Uterus (tissue), 4 donors: Measurements from ENCODE around the gene GPR162. TPM values are rescaled to one million over a fixed set of nuclear protein-coding genes. Genes with fewer than 3 reads are reported as not detected.

Experiments used
- DNase-seq, 2 donors: peaks; one replicate each; pipeline ENCODE4 v3.0.0-alpha.2; 2019 to 2020
- H3K27ac ChIP-seq, 2 donors: fragments of 200-600 bp; sonication (generic); 1 replicate in 1 of 2; 2 replicates in 1 of 2; pipeline ENCODE4 v1.5.1; 2016 to 2018
- H3K27me3 ChIP-seq, 2 donors: fragments of 200-600 bp; sonication (generic); one replicate each; pipeline ENCODE4 v1.5.1; 2018 to 2019; ENCODE audit warnings: control low read depth in 1 of 2
- H3K36me3 ChIP-seq, 2 donors: fragments of 200-600 bp; sonication (generic); one replicate each; pipeline ENCODE4 v1.5.1; 2019; ENCODE audit warnings: control low read depth in 1 of 2
- H3K4me1 ChIP-seq, 2 donors: fragments of 200-600 bp; sonication (generic); one replicate each; pipeline ENCODE4 v1.5.1; 2018 to 2019; ENCODE audit warnings: control low read depth in 1 of 2
- H3K4me3 ChIP-seq, 2 donors: fragments of 200-600 bp; sonication (generic); 1 replicate in 1 of 2; 2 replicates in 1 of 2; pipeline ENCODE4 v1.5.1; 2018 to 2019; ENCODE audit warnings: mild to moderate bottlenecking in 1 of 2
- H3K9me3 ChIP-seq, 2 donors: fragments of 200-600 bp; sonication (generic); one replicate each; pipeline ENCODE4 v1.5.1; 2019; ENCODE audit warnings: control low read depth in 1 of 2
- POLR2A ChIP-seq, 2 donors: fragments of 450-650 bp; IDR thresholded peaks; one replicate each; pipeline ENCODE4 v1.6.1; 2016; ENCODE audit warnings: antibody characterized with exemption in 2 of 2, mild to moderate bottlenecking in 1 of 2, moderate library complexity in 1 of 2
- intact Hi-C: fragments of 100-400 bp; cut with DNase I; formaldehyde crosslinking; loops from one replicate; pipeline ENCODE4 v1.15.1; 2023; ENCODE audit warnings: low total_unique reads
- total RNA-seq, 4 donors: library from RNA; depleted of rRNA in 3 of 4; stranded (reverse); fragments of >200 nt in 3 of 4; gene quantifications; one replicate each; pipeline versions ENCODE4 v1.1.0 to v1.2.4, GENCODE V29; 2014 to 2023
- TF ChIP-seq, protein P1 (sequence below), 4 experiments: fragments of 200-600 bp in 2 of 4; fragments of 450-650 bp in 2 of 4; sonication (generic) in 2 of 4; IDR thresholded peaks; one replicate each; pipeline ENCODE4 v1.5.1; 2016 to 2019; ENCODE audit warnings: antibody characterized with exemption in 4 of 4, mild to moderate bottlenecking in 2 of 4, moderate library complexity in 1 of 4
- donor health status: DM: yes; HTN: yes; CAD: no.

The GPR162 gene
- total RNA-seq, 4 donors from 2014 or later, result 0.29 to 23.1 (median 3.4) TPM

DNA sequence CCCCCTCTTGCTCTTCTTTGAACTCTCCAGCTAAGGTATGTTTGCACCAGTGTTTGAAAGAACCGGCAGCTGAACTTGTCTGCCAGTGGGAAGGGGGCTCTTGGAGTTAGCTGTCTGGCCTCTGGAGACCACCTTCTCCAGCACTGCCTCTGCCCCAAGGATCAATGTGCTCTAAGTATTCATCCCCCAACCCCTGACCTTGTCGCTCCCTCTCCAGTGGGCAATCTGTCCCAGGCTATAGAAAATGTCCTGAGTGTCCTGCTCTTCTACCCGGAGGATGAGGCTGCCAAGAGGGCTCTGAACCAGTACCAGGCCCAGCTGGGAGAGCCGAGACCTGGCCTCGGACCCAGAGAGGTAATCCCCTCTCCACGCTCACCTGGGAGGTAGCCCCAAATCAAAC is 9.4 kb downstream of the GPR162 start:
- Histone ChIP-seq H3K27me3 (no peaks in the 10 kb centered on the region), H3K9me3 (no peaks in the 10 kb centered on the region), H3K36me3 (no peaks in the 10 kb centered on the region), H3K4me1 (peaks cover 5 to 6% of the 10 kb centered on the region in 2 donors), H3K4me3 (no peak overlapping the region), H3K27ac (no peak overlapping the region)
- no peak for TF ChIP-seq POLR2A (IDR thresholded peaks at IDR 0.05)
- TF ChIP-seq, protein P1, sequence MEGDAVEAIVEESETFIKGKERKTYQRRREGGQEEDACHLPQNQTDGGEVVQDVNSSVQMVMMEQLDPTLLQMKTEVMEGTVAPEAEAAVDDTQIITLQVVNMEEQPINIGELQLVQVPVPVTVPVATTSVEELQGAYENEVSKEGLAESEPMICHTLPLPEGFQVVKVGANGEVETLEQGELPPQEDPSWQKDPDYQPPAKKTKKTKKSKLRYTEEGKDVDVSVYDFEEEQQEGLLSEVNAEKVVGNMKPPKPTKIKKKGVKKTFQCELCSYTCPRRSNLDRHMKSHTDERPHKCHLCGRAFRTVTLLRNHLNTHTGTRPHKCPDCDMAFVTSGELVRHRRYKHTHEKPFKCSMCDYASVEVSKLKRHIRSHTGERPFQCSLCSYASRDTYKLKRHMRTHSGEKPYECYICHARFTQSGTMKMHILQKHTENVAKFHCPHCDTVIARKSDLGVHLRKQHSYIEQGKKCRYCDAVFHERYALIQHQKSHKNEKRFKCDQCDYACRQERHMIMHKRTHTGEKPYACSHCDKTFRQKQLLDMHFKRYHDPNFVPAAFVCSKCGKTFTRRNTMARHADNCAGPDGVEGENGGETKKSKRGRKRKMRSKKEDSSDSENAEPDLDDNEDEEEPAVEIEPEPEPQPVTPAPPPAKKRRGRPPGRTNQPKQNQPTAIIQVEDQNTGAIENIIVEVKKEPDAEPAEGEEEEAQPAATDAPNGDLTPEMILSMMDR (IDR thresholded peaks at IDR 0.05), result no peak
- no peak for DNase-seq
- intact Hi-C loops, result no loop called here

DNA sequence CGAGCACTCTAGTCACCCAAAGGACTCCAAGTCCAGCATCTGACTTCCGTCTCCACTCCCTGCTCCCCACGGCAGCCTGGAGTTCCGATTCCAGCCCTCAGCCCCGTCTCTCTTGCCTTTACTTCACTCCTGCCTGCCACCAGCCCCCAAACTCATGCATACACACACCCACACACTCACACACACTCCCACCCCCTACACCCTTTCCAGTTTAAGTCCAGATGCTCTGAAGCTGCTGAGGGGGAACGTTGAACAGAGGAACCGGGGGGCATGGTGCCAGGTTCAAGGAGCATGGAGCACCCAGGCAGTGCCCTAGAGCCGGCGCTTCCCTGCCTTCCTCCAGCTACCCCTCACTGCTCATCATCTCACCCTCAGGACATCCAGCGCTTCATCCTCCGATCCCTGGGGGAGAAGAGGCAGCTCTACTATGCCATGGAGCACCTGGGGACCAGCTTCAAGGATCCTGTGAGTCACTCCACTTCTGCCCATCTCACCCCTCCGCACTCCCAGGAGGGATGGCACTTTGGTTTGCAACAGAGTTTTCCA is 9.9 kb downstream of the GPR162 start:
- no peaks in the 10 kb centered on the region for H3K9me3 ChIP-seq
- H3K36me3 ChIP-seq, result no peaks in the 10 kb centered on the region
- H3K27ac ChIP-seq, result no peak overlapping the region
- intact Hi-C loops, result no loop called here
- H3K4me1 ChIP-seq, result peaks cover 5 to 6% of the 10 kb centered on the region in 2 donors
- DNase-seq, result no peak
- H3K27me3 ChIP-seq, result no peaks in the 10 kb centered on the region
- TF ChIP-seq, protein P1 (IDR thresholded peaks at IDR 0.05), result no peak
- TF ChIP-seq POLR2A (IDR thresholded peaks at IDR 0.05), result no peak
- H3K4me3 ChIP-seq, result no peak overlapping the region

DNA sequence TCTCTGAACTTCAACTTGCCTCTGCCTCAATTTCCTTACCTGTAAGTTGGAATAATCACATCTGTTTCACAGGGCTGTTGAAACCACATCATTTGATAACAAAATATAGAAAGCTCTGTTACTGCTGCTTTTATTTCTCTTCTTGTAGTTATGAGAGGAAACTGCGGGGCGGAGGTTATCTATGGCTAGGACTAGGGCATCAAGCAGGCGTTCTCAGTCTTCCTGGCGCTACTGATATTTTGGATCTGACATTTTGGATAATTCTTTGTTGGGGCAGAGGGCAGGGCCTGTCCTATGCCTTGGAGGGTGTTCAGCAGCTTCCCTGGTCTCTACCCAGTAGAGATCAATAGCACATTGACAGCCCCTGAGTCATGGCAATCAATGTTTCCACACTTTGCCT is 10.5 kb downstream of the GPR162 start:
- H3K4me1 ChIP-seq, result peaks cover 2 to 6% of the 10 kb centered on the region in 2 donors
- no peak overlapping the region for H3K4me3 ChIP-seq
- H3K27me3 ChIP-seq, result no peaks in the 10 kb centered on the region
- H3K9me3 ChIP-seq, result no peaks in the 10 kb centered on the region
- TF ChIP-seq, protein P1 (IDR thresholded peaks at IDR 0.05), result no peak
- TF ChIP-seq POLR2A (IDR thresholded peaks at IDR 0.05), result no peak
- intact Hi-C loops, result no loop called here
- no peak for DNase-seq
- H3K27ac ChIP-seq, result peak overlapping the region in 1 of 2 donors; percentile 78
- H3K36me3 ChIP-seq, result no peaks in the 10 kb centered on the region

DNA sequence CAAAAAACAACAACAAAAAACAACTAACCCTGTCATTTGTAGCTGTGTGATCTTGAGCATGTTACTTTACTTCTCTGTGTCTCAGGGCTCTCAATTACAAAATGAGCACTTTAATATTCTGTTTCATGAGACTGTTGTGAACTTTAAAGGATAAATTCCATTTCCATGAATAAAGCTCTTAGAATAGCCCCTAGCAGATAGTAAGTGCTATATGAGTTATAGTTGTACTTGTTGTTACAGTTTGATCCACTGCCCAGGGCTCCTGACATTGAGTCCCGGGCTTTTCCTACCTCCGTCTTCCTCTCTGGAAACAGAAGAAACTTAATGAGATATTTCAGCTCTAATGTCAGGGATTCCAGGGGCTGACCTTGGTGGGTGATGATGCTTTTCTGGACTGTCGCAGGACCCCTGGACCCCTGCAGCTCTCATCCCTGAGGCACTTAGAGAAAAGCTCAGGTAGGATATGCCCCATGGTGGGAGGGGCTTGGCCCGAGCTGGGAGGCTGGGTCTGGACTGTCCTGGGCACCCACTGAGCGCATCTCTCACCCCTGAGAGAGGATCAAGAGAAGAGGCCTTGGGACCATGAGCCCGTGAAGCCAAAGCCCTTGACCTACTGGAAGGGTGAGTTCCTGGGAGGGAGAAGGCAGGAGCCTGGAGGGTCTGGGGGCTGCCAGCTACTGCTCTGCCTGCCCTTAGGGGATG is 11.7 kb downstream of the GPR162 start:
- H3K9me3 ChIP-seq, result no peaks in the 10 kb centered on the region
- DNase-seq, result no peak
- intact Hi-C loops, result no loop called here
- H3K27ac ChIP-seq, result peak overlapping the region; percentile 59 to 78
- no peak overlapping the region for H3K4me3 ChIP-seq
- H3K27me3 ChIP-seq, result no peaks in the 10 kb centered on the region
- H3K4me1 ChIP-seq, result peaks cover 0 to 6% of the 10 kb centered on the region in 2 donors
- no peak for TF ChIP-seq POLR2A (IDR thresholded peaks at IDR 0.05)
- TF ChIP-seq, protein P1 (IDR thresholded peaks at IDR 0.05), result no peak
- H3K36me3 ChIP-seq, result no peaks in the 10 kb centered on the region

DNA sequence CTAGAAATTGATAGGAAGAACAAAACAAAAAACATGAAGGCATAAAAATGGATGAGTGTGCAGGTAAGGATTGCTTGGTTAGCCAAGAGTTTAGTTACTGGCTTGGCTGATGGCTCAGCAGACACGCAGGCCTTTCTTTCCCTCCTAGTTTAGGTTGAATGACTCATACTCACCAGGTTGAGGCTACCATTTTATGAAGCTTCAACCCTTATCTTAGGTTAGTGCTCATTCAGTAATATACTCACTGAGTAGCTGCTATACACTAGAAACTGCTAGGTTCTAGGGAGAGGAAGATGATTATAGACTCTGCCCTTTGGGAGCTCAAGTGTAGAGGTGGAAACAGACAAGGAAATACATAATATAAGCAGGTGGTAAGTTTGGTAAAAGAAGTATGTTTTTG is 12.6 kb downstream of the GPR162 start:
- Histone ChIP-seq H3K4me3 (no peak overlapping the region), H3K9me3 (no peaks in the 10 kb centered on the region), H3K27ac (no peak overlapping the region), H3K4me1 (peaks cover 0 to 6% of the 10 kb centered on the region in 2 donors), H3K27me3 (no peaks in the 10 kb centered on the region), H3K36me3 (no peaks in the 10 kb centered on the region)
- intact Hi-C loops, result no loop called here
- no peak for TF ChIP-seq POLR2A (IDR thresholded peaks at IDR 0.05)
- TF ChIP-seq, protein P1 (IDR thresholded peaks at IDR 0.05), result no peak
- DNase-seq, result no peak
